HL-60 (cell line): Measurements from ENCODE around the gene MCL1.

Experiments
- GABPA ChIP-seq: IDR thresholded peaks from 2 replicates; pipeline ENCODE4 v1.6.1; 2012; ENCODE audit warnings: low read depth
- SPI1 ChIP-seq: IDR thresholded peaks from 2 replicates; pipeline ENCODE4 v1.6.1; 2012; ENCODE audit warnings: low read depth, mild to moderate bottlenecking, borderline replicate concordance
- TF ChIP-seq, protein P1 (sequence below): IDR thresholded peaks from one replicate; pipeline ENCODE4 v1.5.1; 2011; ENCODE audit warnings: low read length, control low read depth, inconsistent platforms; ENCODE audit not compliant: insufficient read depth
- TF ChIP-seq, protein P2 (sequence below): IDR thresholded peaks from 2 replicates; pipeline ENCODE4 v1.6.1; 2012; ENCODE audit warnings: low read depth; ENCODE audit not compliant: insufficient replicate concordance

DNA sequence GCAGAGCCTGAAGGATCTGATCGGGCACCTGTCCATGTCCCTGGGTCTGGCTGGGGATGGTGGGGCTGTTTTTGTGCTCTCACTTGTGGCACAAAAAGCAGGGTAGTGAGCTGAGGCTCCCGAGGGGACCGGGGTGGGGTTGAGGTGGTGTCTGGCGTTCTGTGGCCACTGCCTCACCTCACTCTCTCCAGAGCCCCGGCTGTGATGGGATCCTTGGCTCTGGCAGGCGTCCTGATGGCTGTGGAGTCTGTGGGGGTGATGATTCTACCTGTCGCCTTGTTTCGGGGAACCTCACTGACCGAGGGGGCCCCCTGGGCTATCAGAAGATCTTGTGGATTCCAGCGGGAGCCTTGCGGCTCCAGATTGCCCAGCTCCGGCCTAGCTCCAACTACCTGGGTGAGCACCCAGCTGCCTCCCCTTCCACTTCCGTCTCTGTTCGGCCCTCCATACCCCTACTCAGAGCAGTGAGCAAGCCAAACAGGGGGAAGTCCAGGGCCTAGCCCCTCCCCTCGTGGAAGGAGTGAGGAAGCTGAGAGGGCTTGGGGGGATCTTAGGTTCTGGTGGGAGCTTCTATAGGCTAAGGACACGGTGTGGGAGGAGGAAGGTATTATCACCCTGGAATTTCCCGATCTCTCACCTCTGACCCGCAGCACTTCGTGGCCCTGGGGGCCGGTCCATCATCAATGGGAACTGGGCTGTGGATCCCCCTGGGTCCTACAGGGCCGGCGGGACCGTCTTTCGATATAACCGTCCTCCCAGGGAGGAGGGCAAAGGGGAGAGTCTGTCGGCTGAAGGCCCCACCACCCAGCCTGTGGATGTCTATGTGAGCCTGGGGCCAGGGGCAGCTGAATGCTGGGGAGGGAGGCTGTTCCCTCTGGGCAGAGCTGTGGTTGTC lies 23.2 kb downstream of the MCL1 start:
- TF ChIP-seq, protein P1, sequence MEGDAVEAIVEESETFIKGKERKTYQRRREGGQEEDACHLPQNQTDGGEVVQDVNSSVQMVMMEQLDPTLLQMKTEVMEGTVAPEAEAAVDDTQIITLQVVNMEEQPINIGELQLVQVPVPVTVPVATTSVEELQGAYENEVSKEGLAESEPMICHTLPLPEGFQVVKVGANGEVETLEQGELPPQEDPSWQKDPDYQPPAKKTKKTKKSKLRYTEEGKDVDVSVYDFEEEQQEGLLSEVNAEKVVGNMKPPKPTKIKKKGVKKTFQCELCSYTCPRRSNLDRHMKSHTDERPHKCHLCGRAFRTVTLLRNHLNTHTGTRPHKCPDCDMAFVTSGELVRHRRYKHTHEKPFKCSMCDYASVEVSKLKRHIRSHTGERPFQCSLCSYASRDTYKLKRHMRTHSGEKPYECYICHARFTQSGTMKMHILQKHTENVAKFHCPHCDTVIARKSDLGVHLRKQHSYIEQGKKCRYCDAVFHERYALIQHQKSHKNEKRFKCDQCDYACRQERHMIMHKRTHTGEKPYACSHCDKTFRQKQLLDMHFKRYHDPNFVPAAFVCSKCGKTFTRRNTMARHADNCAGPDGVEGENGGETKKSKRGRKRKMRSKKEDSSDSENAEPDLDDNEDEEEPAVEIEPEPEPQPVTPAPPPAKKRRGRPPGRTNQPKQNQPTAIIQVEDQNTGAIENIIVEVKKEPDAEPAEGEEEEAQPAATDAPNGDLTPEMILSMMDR: no peak
- no peak for TF ChIP-seq SPI1
- TF ChIP-seq GABPA: no peak
- TF ChIP-seq, protein P2, sequence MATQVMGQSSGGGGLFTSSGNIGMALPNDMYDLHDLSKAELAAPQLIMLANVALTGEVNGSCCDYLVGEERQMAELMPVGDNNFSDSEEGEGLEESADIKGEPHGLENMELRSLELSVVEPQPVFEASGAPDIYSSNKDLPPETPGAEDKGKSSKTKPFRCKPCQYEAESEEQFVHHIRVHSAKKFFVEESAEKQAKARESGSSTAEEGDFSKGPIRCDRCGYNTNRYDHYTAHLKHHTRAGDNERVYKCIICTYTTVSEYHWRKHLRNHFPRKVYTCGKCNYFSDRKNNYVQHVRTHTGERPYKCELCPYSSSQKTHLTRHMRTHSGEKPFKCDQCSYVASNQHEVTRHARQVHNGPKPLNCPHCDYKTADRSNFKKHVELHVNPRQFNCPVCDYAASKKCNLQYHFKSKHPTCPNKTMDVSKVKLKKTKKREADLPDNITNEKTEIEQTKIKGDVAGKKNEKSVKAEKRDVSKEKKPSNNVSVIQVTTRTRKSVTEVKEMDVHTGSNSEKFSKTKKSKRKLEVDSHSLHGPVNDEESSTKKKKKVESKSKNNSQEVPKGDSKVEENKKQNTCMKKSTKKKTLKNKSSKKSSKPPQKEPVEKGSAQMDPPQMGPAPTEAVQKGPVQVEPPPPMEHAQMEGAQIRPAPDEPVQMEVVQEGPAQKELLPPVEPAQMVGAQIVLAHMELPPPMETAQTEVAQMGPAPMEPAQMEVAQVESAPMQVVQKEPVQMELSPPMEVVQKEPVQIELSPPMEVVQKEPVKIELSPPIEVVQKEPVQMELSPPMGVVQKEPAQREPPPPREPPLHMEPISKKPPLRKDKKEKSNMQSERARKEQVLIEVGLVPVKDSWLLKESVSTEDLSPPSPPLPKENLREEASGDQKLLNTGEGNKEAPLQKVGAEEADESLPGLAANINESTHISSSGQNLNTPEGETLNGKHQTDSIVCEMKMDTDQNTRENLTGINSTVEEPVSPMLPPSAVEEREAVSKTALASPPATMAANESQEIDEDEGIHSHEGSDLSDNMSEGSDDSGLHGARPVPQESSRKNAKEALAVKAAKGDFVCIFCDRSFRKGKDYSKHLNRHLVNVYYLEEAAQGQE: no peak
